NCI-H1417 (cell line): ENCODE results near the gene OR2L2.
"Not testable (repeated sequence)": the region's sequence is repeated elsewhere in the genome, so short reads cannot be mapped to it uniquely, and the experiment has no call there.

Experiments used
- DNase-seq, 3 experiments: peaks; one replicate each; lab custom pipeline; 2025; lab: John Stamatoyannopoulos, UW

OR2L2 gene

GRCh38 chr1:248029770-248030169, at the start of gene OR2L2:
OR2L2 (plus strand) TSS chr1:248030070; CDS start chr1:248038268, 8,198 bp downstream.
- DNase-seq: no peak

DNA sequence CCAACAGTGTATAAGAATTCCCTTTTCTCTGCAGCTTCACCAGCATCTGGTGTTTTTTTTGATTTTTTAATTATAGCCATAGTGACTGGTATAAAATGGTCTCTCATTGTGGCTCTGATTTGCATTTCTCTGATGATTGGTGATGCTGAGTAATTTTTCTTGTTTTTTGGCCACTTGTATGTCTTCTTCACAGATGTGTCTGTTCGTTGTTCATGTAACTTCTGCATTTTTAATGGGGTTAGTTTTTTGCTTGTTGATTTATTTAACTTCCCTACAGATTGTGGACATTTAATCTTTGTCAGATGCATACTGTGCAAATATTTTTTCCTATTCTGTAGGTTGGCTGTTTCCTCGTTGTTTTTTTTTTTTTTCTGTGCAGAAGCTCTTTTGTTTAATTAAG, 36.9 kb upstream of the OR2L2 start:
- no peak for DNase-seq

DNA sequence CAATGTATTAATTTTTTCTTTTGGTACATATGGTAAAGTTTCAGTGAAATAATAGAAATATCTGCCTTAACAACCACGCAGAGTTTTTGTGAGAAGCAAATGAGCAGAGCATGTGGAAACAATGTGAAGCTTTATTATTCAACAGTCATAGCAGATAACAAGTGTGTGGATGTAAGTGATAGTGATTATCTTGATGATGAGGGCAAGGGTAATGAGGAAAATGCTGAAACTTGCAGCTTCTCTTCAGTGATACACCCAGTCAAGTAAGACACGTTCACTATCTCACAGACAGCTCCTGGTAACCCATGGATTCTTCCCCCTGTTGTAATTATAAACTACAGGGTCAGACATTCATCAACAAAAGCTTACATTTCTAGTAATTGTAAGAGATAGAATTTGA, 31.1 kb upstream of the OR2L2 start:
- DNase-seq: no peak

DNA sequence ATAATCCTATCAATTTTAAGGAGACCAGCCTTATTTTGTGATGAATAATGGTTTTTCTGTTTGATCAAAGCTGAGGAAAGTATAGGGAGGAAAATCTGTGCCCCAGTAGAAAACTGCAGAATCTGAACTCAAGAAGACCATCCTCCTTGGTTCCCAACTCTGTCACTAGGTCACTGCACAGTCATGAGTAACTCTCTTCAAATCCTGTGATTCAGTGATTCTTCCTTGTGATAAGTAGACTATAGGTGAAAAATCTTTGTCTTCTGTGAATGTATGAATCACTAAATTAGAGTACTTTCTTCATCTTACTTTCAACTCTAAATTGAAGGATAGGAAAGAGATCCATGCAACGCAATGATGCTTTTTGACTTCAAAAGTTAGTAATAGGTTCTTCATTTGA, 29.7 kb upstream of the OR2L2 start:
- DNase-seq: no peak

- no peak for DNase-seq
These were observed 22.1 kb upstream of the OR2L2 start for GRCh38 chr1:248007778-248008177.

DNA sequence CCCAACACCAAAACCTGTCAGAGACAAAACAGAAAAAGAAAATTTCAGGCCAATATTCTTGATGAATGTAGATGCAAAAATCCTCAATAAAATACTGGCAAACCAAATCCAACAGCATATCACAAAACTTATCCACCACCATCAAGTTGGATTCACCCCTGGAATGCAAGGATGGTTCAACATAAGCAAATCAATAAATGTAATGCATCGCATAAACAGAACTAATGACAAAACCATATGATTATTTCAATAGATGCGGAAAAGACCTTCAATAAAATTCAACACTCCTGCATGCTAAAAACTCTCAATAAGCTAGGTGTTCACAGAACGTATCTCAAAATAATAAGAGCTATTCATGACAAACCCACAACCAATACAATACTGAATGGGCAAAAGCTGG, 20.2 kb upstream of the OR2L2 start:
- DNase-seq: no peak

- DNase-seq: no peak
These were observed 16.6 kb upstream of the OR2L2 start, which contains the start of gene OR2L5 for GRCh38 chr1:248013229-248013710. OR2L5 (plus strand) TSS chr1:248013660; CDS start chr1:248021948, 8,288 bp downstream.

GRCh38 chr1:248015803-248016202, 14.1 kb upstream of the OR2L2 start:
- no peak for DNase-seq

GRCh38 chr1:248045209-248045608, 15.3 kb downstream of the OR2L2 start:
- DNase-seq: no peak

DNA sequence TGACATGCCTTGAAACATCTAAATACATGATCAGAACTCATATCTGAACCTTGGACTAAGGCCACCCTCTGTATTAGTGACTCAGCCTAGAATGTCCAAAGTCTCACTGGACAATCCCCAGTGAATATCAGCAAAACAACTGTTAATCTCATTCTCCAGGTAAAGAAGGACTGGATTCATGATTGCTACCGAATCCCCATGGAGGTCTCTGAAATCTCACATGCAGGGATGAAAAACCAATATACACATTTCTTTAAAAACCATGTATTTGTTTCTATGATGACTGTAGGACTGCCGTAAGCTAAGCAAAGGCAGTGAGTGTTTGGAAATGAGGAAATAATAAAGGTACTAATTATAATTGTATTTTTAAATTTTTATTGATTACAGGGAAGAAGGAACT, 16.7 kb downstream of the OR2L2 start, which contains the start of gene OR2L3:
Gene OR2L3, plus strand, starts transcription at position 301 of the 400 bp plus-strand sequence. CDS start 13,846 bp downstream, outside the sequence.
- DNase-seq: no peak

- DNase-seq: no peak
These were observed 17.1 kb downstream of the OR2L2 start for GRCh38 chr1:248047008-248047407.

DNA sequence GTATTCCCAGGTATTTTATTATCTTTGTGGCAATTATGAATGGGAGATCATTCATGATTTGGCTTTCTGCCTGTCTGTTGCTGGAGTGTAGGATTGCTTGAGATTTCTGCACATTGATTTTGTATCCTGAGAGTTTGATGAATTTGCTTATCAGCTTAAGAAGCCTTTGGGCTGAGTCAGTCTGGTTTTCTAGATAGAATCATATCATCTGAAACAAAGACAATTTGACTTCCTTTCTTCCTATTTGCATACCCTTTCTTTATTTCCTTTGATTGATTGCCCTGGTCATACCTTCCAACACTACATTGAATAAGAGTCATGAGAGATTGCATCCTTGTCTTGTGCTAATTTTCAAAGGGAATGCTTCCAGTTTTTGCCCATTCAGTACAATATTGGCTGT, 24.8 kb downstream of the OR2L2 start:
- no peak for DNase-seq

GRCh38 chr1:248055261-248055660, 25.4 kb downstream of the OR2L2 start:
- no peak for DNase-seq

- no peak for DNase-seq
These were observed 35.2 kb downstream of the OR2L2 start for GRCh38 chr1:248065071-248065470.

GRCh38 chr1:248065604-248066003, 35.7 kb downstream of the OR2L2 start:
- DNase-seq: no peak

DNA sequence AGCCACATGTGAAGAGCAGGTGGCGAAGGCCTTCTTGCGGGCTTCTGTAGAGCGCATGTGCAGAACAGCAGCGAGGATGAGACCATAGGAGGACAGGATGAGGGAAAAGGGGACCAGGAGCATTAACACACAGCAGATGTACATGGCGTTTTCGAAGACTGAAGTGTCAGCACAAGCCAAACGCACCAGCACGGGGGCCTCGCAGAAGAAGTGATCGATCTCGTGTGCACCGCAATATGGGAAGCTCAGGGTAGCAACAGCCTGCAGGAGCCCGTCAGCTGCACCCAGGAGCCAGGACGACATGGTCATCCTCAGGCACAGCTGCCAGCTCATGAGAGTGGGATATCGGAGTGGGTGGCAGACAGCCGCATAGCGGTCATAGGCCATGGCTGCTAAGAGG, 54.0 kb downstream of the OR2L2 start:
- DNase-seq: not testable (repeated sequence)
